Fibroblast of skin of scalp (primary cell): ENCODE data around the gene CUX1.
"Not testable (repeated sequence)": the region's sequence is repeated elsewhere in the genome, so short reads cannot be mapped to it uniquely, and the experiment has no call there.

Experiments
- DNase-seq: peaks from one replicate; pipeline ENCODE4 v3.0.0-alpha.2; 2013

Gene CUX1

GRCh38 chr7:102296179-102296438, 478.7 kb downstream of the CUX1 start:
- no peak for DNase-seq

GRCh38 chr7:102296514-102296913, 479.1 kb downstream of the CUX1 start:
- DNase-seq, result no peak

GRCh38 chr7:102297487-102298218, 480.2 kb downstream of the CUX1 start:
- no peak for DNase-seq

- DNase-seq, result no peak
Measured at GRCh38 chr7:102300643-102301221, 483.3 kb downstream of the CUX1 start.

- not testable (repeated sequence) for DNase-seq
Measured at GRCh38 chr7:102301367-102301766, 483.9 kb downstream of the CUX1 start.

- no peak for DNase-seq
Measured at GRCh38 chr7:102302025-102302424, 484.6 kb downstream of the CUX1 start.

GRCh38 chr7:102303669-102304422, 486.4 kb downstream of the CUX1 start:
- no peak for DNase-seq

- no peak for DNase-seq
Measured at GRCh38 chr7:102304668-102305067, 487.2 kb downstream of the CUX1 start.

- no peak for DNase-seq
Measured at GRCh38 chr7:102305414-102306268, 488.2 kb downstream of the CUX1 start.

GRCh38 chr7:102306916-102307677, 489.7 kb downstream of the CUX1 start:
- DNase-seq, result peak; percentile 79

- DNase-seq, result no peak
Measured at GRCh38 chr7:102310414-102310815, 493.0 kb downstream of the CUX1 start.

- DNase-seq, result no peak
Measured at GRCh38 chr7:102312317-102312716, 494.9 kb downstream of the CUX1 start.

- no peak for DNase-seq
Measured at GRCh38 chr7:102313997-102314780, 496.8 kb downstream of the CUX1 start.

GRCh38 chr7:102317231-102318059, 500.0 kb downstream of the CUX1 start:
- no peak for DNase-seq

GRCh38 chr7:102318482-102318971, 501.1 kb downstream of the CUX1 start:
- DNase-seq, result no peak

- DNase-seq, result no peak
Measured at GRCh38 chr7:102319671-102320070, 502.2 kb downstream of the CUX1 start.

GRCh38 chr7:102320181-102320580, 502.8 kb downstream of the CUX1 start:
- no peak for DNase-seq

- DNase-seq, result no peak
Measured at GRCh38 chr7:102320601-102321350, 503.4 kb downstream of the CUX1 start.
